HEK293 (cell line): ENCODE measurements around the gene CYP2F1.

Experiments
- CTCF ChIA-PET: fragments of 350-600 bp; formaldehyde crosslinking; extraction: SDS; loops from one replicate; lab custom pipeline; 2021; ENCODE audit warnings: antibody characterized with exemption; lab: Yijun Ruan, JAX
- POLR2A ChIA-PET: fragments of 300-600 bp; formaldehyde crosslinking; extraction: SDS; loops from one replicate; lab custom pipeline; 2020; ENCODE audit warnings: antibody characterized with exemption, inconsistent platforms; lab: Yijun Ruan, JAX
- H3K27ac ChIP-seq: fragments of 200-500 bp; sonication (Bioruptor generic); 2 replicates; pipeline ENCODE4 v1.5.1; 2014; ENCODE audit warnings: low read depth, low read length, control low read depth, inconsistent platforms; ENCODE audit errors: extremely low read depth
- H3K36me3 ChIP-seq, 2 experiments: fragments of 200-500 bp in 1 of 2; sonication (Bioruptor generic) in 1 of 2; 1 replicate in 1 of 2; 2 replicates in 1 of 2; pipeline ENCODE4 v1.5.1; 2014 to 2017; ENCODE audit warnings: inconsistent platforms in 2 of 2, low read length in 2 of 2; ENCODE audit not compliant: control insufficient read depth in 2 of 2, insufficient read depth in 1 of 2
- H3K4me1 ChIP-seq: fragments of 200-500 bp; sonication (Bioruptor generic); 2 replicates; pipeline ENCODE4 v1.5.1; 2014; ENCODE audit warnings: mild to moderate bottlenecking, low read length, inconsistent platforms; ENCODE audit not compliant: control insufficient read depth, insufficient read depth
- H3K4me3 ChIP-seq: 2 replicates; pipeline ENCODE4 v1.5.1; 2011; ENCODE audit warnings: low read depth, mild to moderate bottlenecking, control low read depth, low read length, moderate library complexity
- H3K9me3 ChIP-seq: fragments of 200-500 bp; sonication (Bioruptor generic); 2 replicates; pipeline ENCODE4 v1.5.1; 2014; ENCODE audit warnings: low read depth, low read length, inconsistent platforms; ENCODE audit not compliant: control insufficient read depth, insufficient read depth
- KLF1 ChIP-seq: fragments of 450-650 bp; formaldehyde crosslinking; IDR thresholded peaks from 2 replicates; pipeline ENCODE4 v1.5.1; 2016; ENCODE audit warnings: missing biosample characterization, missing genetic modification characterization
- KLF16 ChIP-seq: fragments of 450-650 bp; formaldehyde crosslinking; IDR thresholded peaks from 2 replicates; pipeline ENCODE4 v1.5.1; 2017; ENCODE audit warnings: missing biosample characterization, missing genetic modification characterization
- KLF17 ChIP-seq: fragments of 450-650 bp; formaldehyde crosslinking; IDR thresholded peaks from 2 replicates; pipeline ENCODE4 v1.5.1; 2016; ENCODE audit warnings: missing biosample characterization, missing genetic modification characterization
- KLF7 ChIP-seq: fragments of 450-650 bp; formaldehyde crosslinking; IDR thresholded peaks from 2 replicates; pipeline ENCODE4 v1.5.1; 2016; ENCODE audit warnings: missing biosample characterization, missing genetic modification characterization, borderline replicate concordance
- MYNN ChIP-seq: fragments of 450-650 bp; formaldehyde crosslinking; IDR thresholded peaks from 2 replicates; pipeline ENCODE4 v1.5.1; 2016; ENCODE audit warnings: missing biosample characterization, missing genetic modification characterization, borderline replicate concordance
- MZF1 ChIP-seq: fragments of 450-650 bp; formaldehyde crosslinking; IDR thresholded peaks from 2 replicates; pipeline ENCODE4 v1.5.1; 2017; ENCODE audit warnings: missing biosample characterization, missing genetic modification characterization, borderline replicate concordance
- ZBTB17 ChIP-seq: fragments of 450-650 bp; formaldehyde crosslinking; IDR thresholded peaks from 2 replicates; pipeline ENCODE4 v1.5.1; 2016; ENCODE audit warnings: missing biosample characterization, missing genetic modification characterization
- ZBTB49 ChIP-seq: fragments of 450-650 bp; formaldehyde crosslinking; IDR thresholded peaks from 2 replicates; pipeline ENCODE4 v1.5.1; 2016; ENCODE audit warnings: missing biosample characterization, missing genetic modification characterization, low read depth
- ZFP41 ChIP-seq: fragments of 450-650 bp; formaldehyde crosslinking; IDR thresholded peaks from 2 replicates; pipeline ENCODE4 v1.5.1; 2016; ENCODE audit warnings: missing biosample characterization, missing genetic modification characterization, borderline replicate concordance
- ZNF10 ChIP-seq: fragments of 450-650 bp; formaldehyde crosslinking; IDR thresholded peaks from 2 replicates; pipeline ENCODE4 v1.5.1; 2017; ENCODE audit warnings: missing biosample characterization, missing genetic modification characterization
- ZNF174 ChIP-seq: fragments of 450-650 bp; formaldehyde crosslinking; IDR thresholded peaks from 2 replicates; pipeline ENCODE4 v1.5.0; 2017; ENCODE audit warnings: missing biosample characterization, mild to moderate bottlenecking, missing genetic modification characterization
- ZNF202 ChIP-seq: fragments of 450-650 bp; formaldehyde crosslinking; IDR thresholded peaks from 2 replicates; pipeline ENCODE4 v1.5.1; 2016; ENCODE audit warnings: missing biosample characterization, missing genetic modification characterization, borderline replicate concordance
- ZNF221 ChIP-seq: fragments of 450-650 bp; formaldehyde crosslinking; IDR thresholded peaks from 2 replicates; pipeline ENCODE4 v1.5.1; 2017; ENCODE audit warnings: missing biosample characterization, missing genetic modification characterization, borderline replicate concordance
- ZNF23 ChIP-seq: fragments of 450-650 bp; formaldehyde crosslinking; IDR thresholded peaks from 2 replicates; pipeline ENCODE4 v1.5.1; 2016; ENCODE audit warnings: missing biosample characterization, missing genetic modification characterization, borderline replicate concordance
- ZNF26 ChIP-seq: fragments of 450-650 bp; formaldehyde crosslinking; IDR thresholded peaks from 2 replicates; pipeline ENCODE4 v1.5.1; 2016; ENCODE audit warnings: missing biosample characterization, missing genetic modification characterization
- ZNF280C ChIP-seq: fragments of 450-650 bp; formaldehyde crosslinking; IDR thresholded peaks from 2 replicates; pipeline ENCODE4 v1.5.1; 2016; ENCODE audit warnings: missing biosample characterization, missing genetic modification characterization
- ZNF292 ChIP-seq: fragments of 450-650 bp; formaldehyde crosslinking; IDR thresholded peaks from 2 replicates; pipeline ENCODE4 v1.5.1; 2016; ENCODE audit warnings: low read depth, missing biosample characterization, missing genetic modification characterization, borderline replicate concordance
- ZNF362 ChIP-seq: fragments of 450-650 bp; formaldehyde crosslinking; IDR thresholded peaks from 2 replicates; pipeline ENCODE4 v1.5.1; 2016; ENCODE audit warnings: missing biosample characterization, missing genetic modification characterization
- ZNF488 ChIP-seq: fragments of 450-650 bp; formaldehyde crosslinking; IDR thresholded peaks from 2 replicates; pipeline ENCODE4 v1.5.1; 2016; ENCODE audit warnings: missing biosample characterization, missing genetic modification characterization
- ZNF560 ChIP-seq: fragments of 450-650 bp; formaldehyde crosslinking; IDR thresholded peaks from 2 replicates; pipeline ENCODE4 v1.5.1; 2017; ENCODE audit warnings: missing biosample characterization, missing genetic modification characterization, borderline replicate concordance
- ZNF610 ChIP-seq: fragments of 450-650 bp; formaldehyde crosslinking; IDR thresholded peaks from 2 replicates; pipeline ENCODE4 v1.5.1; 2016; ENCODE audit warnings: missing biosample characterization, missing genetic modification characterization, borderline replicate concordance
- ZNF658 ChIP-seq: fragments of 450-650 bp; formaldehyde crosslinking; IDR thresholded peaks from 2 replicates; pipeline ENCODE4; 2016; ENCODE audit warnings: missing biosample characterization, missing genetic modification characterization
- ZNF747 ChIP-seq: fragments of 450-650 bp; formaldehyde crosslinking; IDR thresholded peaks from 2 replicates; pipeline ENCODE4 v1.5.1; 2016; ENCODE audit warnings: missing biosample characterization, missing genetic modification characterization
- ZNF837 ChIP-seq: fragments of 450-650 bp; formaldehyde crosslinking; IDR thresholded peaks from 2 replicates; pipeline ENCODE4 v1.5.1; 2016; ENCODE audit warnings: missing biosample characterization, missing genetic modification characterization
- ZSCAN5A ChIP-seq: fragments of 450-650 bp; formaldehyde crosslinking; IDR thresholded peaks from 2 replicates; pipeline ENCODE4 v1.5.1; 2016; ENCODE audit warnings: missing biosample characterization, missing genetic modification characterization

The CYP2F1 gene

GRCh38 chr19:41095703-41096102 is 18.5 kb upstream of the CYP2F1 start:
- ChIA-PET POLR2A (no interaction called here), CTCF (interaction anchor here (0.6 to 1.9 kb wide), 3 partner anchors 31 to 355 kb away, joined by 3 to 4 read pairs (median 4); no protein-coding TSS in a partner anchor)
- no peaks in the 10 kb centered on the region for H3K4me1 ChIP-seq
- H3K4me3 ChIP-seq, result no peak overlapping the region
- TF ChIP-seq ZNF747 (no peak), ZNF280C (no peak), ZNF23 (no peak), ZNF292 (tag by site-specific recombination) (no peak), KLF17 (tag by site-specific recombination) (no peak), KLF7 (tag by site-specific recombination) (no peak), ZNF658 (tag by site-specific recombination) (no peak)
- TF ChIP-seq, all 188 proteins: peak for 0
- H3K36me3 ChIP-seq, result no peaks in the 10 kb centered on the region
- no peak overlapping the region for H3K27ac ChIP-seq
- no peaks in the 10 kb centered on the region for H3K9me3 ChIP-seq

- POLR2A ChIA-PET, result no interaction called here
- TF ChIP-seq ZFP41 (no peak), KLF1 (tag by site-specific recombination) (no peak), ZNF26 (tag by site-specific recombination) (no peak), MYNN (tag by site-specific recombination) (no peak), ZNF488 (tag by site-specific recombination) (no peak), ZNF837 (tag by site-specific recombination) (no peak), ZNF560 (tag by site-specific recombination) (no peak), ZNF10 (tag by site-specific recombination) (no peak), ZNF221 (tag by site-specific recombination) (no peak), ZNF610 (tag by site-specific recombination) (no peak), MZF1 (tag by site-specific recombination) (no peak), ZNF202 (tag by site-specific recombination) (no peak), ZNF174 (tag by site-specific recombination) (no peak), KLF16 (no peak), ZBTB17 (tag by site-specific recombination) (no peak), ZBTB49 (tag by site-specific recombination) (no peak), ZSCAN5A (tag by site-specific recombination) (no peak), ZNF362 (no peak)
These were observed 17.9 kb upstream of the CYP2F1 start for GRCh38 chr19:41096353-41096752.

More at GRCh38 chr19:41096353-41096752, 17.9 kb upstream of the CYP2F1 start:
- Histone ChIP-seq H3K4me3 (no peak overlapping the region), H3K27ac (no peak overlapping the region), H3K36me3 (no peaks in the 10 kb centered on the region), H3K9me3 (no peaks in the 10 kb centered on the region), H3K4me1 (no peaks in the 10 kb centered on the region)
- CTCF ChIA-PET, result interaction anchor here (0.6 to 1.9 kb wide), 3 partner anchors 31 to 354 kb away, joined by 3 to 4 read pairs (median 4); no protein-coding TSS in a partner anchor
